Activated CD8-positive, alpha-beta memory T cell treated with anti-CD3 and anti-CD28 coated beads for 36 hours (primary cell): ENCODE data around the gene FKBP6. TPM values are rescaled to one million over a fixed set of nuclear protein-coding genes. Genes with fewer than 3 reads are reported as not detected.
"Not testable (repeated sequence)": the region's sequence is repeated elsewhere in the genome, so short reads cannot be mapped to it uniquely, and the experiment has no call there.

Experiments
- CTCF ChIA-PET: fragments of 350-600 bp; sonication (Branson Sonifier 250); formaldehyde crosslinking; loops from one replicate; lab custom pipeline; 2021; ENCODE audit warnings: antibody characterized with exemption; lab: Charles Lee
- POLR2A ChIA-PET: fragments of 350-600 bp; sonication (Branson Sonifier 250); formaldehyde crosslinking; loops from one replicate; lab custom pipeline; 2021; ENCODE audit warnings: antibody characterized with exemption; lab: Charles Lee
- total RNA-seq, 2 experiments: library from RNA; stranded (reverse); gene quantifications; one replicate each; pipeline ENCODE4 v1.2.3, GENCODE V29; 2021

Gene FKBP6
- total RNA-seq, 2 experiments from 2014 or later = not detected

DNA sequence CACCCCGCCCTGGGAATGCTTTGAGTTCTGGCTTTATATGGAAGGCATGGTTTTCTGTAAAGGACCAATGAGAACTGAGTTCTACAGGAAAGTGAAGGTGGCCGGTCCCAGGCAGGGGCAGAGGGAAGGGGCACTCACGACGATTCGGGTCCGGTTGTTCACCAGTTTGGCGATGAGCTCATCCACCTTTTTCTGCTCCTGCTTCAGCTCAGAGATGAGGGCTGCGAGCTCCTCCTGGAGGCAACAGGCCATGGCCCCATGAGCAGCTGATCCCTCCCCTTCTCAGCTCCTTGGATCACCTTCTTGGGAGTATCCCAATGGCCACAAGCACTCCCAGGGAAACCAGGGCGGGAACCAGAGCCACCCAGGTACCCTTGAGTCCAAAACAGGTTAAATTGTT is 8.0 kb upstream of the FKBP6 start:
- CTCF ChIA-PET, POLR2A ChIA-PET: not testable (repeated sequence)

DNA sequence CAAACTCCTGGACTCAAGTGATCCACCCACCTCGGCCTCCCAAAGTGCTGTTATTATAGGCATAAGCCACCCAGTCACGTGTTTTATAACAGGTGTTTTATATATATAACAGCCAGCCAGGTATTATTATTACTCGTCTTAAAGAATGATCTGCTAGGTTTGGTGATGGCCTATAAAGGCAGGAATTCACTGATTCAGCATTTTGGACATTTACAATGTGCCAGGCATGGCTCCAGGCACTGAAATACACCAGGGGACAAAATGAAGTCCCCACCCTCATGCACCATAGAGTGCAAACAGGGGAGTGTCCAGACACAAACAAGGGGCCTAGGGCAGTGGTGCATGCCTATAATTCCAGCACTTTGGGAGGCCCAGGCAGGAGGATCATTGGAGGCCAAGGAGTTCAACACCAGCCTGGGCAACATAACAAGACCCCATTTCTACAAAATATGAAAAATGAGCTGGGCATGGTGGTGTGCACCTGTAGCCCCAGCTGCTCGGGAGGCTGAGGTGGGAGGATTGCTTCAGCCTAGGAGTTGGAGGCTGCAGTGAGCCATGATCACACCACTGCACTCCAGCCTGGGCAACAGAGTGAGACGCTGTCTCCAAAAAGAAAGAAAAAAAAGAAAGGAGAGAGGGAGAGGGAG is 4.4 kb upstream of the FKBP6 start:
- CTCF ChIA-PET = interaction anchor here (1.0 to 2.0 kb wide), 4 partner anchors 12 to 128 kb away, joined by 3 to 11 read pairs (median 4); no protein-coding TSS in a partner anchor
- POLR2A ChIA-PET = not testable (repeated sequence)

DNA sequence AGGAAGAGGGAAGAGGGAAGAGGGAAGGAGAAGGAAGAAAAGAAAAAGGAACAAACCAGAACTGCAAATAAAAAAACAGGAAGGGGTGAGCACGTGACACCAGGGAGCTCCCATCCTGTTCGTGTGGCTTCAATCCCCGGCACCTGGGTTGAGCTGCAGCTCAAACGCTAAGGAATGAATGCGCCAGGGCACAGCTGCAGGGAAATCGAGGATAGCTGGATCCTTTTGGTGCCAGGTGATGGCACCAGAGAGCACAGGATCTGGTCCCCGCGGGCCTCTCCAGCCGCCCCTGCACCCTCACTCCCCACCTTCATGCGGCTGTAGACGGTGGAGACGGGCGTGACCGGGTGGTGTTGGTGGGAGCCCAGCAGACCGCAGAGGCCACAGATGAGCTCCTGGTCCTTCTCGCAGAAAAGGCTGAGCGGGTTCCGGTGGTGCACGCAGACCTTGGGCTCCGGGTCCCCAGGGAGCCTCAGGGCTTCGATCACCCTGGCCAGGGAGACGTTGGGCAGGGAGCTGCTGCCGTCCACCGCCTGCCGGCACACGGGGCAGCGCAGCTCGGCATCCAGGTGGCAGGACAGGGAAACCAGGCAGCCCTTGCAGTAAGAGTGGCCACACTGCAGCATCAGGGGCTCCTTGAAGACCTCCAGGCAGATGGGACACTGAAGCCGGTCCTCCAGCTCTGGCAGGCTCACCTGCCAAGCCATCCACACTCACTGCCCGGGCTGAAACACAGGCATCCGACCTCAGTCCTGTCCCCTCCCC is 3.7 kb upstream of the FKBP6 start:
- CTCF ChIA-PET = interaction anchor here (1.0 to 2.0 kb wide), 4 partner anchors 13 to 128 kb away, joined by 3 to 11 read pairs (median 4); no protein-coding TSS in a partner anchor
- POLR2A ChIA-PET = not testable (repeated sequence)

DNA sequence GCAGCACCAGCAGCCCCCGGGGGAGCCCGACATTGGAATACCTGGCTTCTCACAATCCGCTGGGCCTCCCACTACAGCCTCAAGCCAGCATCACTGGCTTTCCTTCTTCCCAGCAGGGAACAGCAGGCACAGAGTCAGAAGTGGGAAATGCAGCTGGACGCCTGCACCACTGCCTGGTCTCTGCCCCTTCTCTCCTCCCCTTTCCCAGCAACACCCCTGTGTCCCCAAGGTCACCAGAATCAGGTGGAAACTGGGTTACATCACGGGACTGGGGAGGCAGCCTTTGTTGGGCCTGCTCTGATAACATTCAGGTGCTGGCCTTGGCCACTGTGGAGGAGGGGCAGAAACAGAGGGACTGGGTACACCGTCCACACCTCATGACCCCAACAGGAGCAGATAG is 2.5 kb upstream of the FKBP6 start:
- CTCF ChIA-PET = interaction anchor here (1.4 to 2.0 kb wide), 2 partner anchors 9 to 127 kb away, joined by 3 to 11 read pairs; no protein-coding TSS in a partner anchor
- POLR2A ChIA-PET = not testable (repeated sequence)

DNA sequence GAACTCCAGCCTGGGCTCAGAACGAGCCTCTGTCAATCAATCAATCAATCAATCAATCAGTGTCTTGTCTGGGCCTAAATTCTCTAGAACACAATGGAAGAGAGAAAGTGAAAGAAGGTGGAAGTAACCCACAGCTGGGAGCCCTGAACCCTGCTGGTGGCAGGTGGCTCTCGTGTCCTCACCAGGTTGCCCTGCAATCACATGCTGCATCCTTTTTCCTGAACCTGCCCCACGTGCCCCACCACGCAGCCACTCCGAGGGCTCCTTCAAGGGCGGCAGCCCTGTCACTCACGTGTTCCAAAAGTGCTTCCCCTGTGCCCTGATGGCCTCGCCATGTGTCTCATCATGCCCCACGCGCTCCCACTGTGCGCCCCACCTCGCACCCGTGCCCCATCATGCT is 512 bp upstream of the FKBP6 start:
- POLR2A ChIA-PET = not testable (repeated sequence)
- CTCF ChIA-PET = interaction anchor here (0.7 to 1.2 kb wide), 2 partner anchors 125 to 279 kb away, joined by 3 to 4 read pairs; no protein-coding TSS in a partner anchor

DNA sequence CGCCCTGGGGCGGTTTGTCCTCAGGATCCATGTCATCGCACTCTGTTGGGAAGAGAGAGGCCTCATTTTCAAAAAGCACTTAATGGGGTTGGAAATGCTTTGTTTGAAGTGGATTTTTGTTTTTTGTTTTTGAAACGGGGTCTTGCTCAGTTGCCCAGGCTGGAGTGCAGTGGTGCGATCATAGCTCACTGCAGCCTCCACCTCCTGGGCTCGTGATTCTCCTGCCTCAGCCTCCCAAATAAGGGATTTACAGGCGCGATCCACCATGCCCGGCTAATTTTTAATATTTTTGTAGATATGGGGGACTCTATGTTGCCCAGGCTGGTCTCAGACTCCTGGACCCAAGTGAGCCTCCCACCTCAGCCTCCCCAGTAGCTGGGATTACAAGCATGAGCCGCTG is 735 bp downstream of the FKBP6 start:
- CTCF ChIA-PET = no interaction called here

DNA sequence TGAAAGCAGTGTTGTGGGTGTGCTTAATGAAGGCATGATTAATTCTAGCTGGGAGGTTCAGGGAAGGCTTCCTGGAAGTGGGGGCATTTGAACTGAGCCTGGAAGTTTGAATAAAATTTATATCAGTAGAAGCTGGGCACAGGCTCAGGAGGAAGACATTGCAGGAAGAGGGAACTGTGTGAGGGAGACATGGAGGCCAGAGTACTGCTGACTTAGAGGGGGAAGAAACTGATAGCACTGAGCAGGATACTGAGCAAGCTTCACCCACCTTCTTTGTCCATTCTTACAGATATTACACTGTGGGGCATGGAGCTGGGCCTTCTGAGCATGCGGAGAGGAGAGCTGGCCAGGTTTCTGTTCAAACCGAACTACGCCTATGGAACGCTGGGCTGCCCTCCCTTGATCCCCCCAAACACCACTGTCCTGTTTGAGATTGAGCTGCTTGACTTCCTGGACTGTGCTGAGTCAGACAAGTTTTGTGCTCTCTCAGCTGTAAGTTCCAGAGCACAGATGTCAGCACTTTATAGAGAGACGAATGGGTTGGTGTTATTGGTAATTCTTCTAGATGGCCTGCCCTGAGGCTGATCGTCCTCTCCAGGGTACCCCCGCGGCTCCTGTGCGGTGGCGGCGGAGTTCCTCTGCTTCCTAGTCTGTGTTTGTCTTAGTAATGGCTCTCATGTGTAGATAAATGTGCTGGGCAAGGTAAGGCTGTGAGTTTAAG is 2.1 kb downstream of the FKBP6 start:
- ChIA-PET POLR2A (no interaction called here), CTCF (no interaction called here)

More for the DNA sequence above, 735 bp downstream of the FKBP6 start:
- POLR2A ChIA-PET = no interaction called here

DNA sequence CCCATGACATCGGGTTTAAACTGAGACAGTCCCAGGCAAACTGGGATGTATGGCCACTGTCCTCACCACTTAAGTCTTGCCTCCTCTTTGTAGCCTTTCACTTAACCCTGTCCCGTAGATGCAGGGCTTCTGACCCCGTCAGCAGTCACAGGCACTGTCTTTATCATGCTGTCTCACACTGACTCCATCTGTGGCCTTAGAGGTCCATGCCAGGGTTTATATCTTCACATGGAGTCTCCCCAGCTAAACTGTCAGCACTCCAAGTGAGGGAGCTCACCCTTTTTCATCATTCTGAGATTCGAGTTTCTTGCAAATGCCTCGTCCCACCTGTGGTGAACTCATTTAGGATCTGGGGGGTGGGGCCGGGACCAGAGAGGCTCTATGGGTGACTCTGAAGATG is 2.8 kb downstream of the FKBP6 start:
- ChIA-PET POLR2A (no interaction called here), CTCF (no interaction called here)

DNA sequence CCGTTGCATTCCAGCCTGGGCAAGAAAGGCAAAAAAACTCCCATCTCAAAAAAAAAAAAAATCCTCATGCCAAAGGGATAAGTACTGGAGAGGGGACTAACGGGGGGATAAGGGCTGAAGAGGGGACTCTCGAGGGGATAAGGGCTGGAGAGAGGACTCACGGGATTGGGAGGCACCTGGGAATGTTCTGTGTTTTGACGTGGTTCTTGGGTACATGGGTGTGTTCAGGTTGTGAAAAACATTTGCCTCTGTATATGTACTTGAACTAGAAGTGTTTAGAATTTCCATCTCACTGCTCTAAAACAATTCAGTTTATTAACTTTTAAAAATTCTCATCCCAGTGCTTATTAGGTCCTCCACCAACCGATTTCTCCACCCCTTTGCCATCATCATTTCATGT is 4.5 kb downstream of the FKBP6 start:
- ChIA-PET POLR2A (no interaction called here), CTCF (no interaction called here)

DNA sequence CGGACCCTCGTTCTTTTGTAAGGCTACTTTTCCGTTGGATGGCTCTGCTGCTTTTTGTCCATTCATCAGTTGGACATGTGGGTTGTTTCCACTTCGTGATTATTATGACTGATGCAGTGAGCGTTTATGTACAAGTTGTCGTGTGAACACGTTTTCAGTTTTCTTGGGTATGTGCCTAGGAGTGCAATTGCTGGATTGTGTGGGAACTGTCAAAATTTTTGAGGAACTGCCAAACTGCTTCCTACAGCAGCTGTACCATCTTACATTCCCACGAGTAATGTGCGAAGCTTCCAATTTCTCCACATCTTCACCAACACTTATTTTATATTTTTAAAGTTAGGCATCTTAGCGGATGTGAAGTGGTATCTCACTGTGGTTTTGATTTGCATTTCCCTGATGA is 10.4 kb downstream of the FKBP6 start:
- CTCF ChIA-PET = no interaction called here
- POLR2A ChIA-PET = no interaction called here

DNA sequence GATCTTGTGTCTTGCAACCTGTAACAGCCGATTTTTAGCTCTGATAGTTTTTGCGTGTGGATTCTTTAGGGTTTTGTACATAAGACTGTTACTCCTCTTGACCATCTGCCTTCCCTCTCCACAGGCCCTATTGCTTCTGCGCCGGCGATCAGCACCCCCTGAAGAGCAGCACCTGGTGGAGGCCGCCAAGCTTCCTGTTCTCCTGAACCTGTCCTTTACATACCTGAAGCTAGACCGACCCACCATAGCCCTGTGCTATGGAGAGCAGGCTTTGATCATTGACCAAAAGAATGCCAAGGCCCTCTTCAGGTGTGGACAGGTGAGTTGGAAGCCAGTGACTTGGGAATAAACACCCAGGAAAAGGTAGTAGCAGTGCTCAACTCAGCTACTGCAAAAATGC is 12.6 kb downstream of the FKBP6 start:
- POLR2A ChIA-PET = interaction anchor here (0.6 kb wide), 1 partner anchor 31 kb away, joined by 3 read pairs; no protein-coding TSS in a partner anchor

DNA sequence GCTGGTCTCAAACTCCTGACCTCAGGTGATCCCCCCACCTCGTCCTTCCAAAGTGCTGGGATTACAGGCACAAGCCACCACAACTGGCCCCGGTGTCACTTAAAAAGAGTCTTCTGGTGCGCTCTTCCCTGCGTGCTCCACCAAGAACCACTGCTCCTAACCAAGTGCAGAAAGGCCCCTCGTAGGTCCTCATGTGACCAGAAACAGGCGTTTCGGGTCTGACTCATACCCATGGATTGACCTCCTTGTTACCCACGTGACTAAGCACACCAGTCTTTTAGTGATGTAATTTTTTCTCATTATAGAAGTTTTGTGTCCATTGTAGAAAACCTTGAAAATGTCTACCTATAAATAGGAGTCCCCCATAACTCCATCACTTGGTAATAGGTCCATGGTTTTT is 13.9 kb downstream of the FKBP6 start:
- POLR2A ChIA-PET = no interaction called here
- CTCF ChIA-PET = interaction anchor here (0.6 kb wide), 1 partner anchor 24 kb away, joined by 5 read pairs; no protein-coding TSS in a partner anchor

More for the DNA sequence above, 12.6 kb downstream of the FKBP6 start:
- CTCF ChIA-PET = no interaction called here

DNA sequence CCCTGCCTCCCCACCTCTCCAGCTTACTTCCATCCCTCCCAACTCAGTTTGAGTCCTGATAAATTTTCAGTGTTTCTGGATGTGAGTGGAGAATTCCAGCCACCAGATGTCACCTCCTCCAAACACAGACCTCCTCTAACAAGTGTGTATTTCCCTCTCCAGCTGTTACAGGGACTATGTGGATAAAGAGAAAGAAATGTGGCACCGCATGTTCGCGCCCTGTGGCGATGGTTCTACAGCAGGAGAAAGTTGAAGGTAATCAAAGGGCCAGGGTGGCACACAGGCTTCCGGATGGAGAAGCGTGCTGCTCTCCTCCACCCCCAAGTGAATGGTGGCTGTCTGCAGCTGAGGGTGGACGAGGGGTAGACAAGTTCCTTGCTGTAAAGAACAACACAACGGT is 14.7 kb downstream of the FKBP6 start:
- ChIA-PET CTCF (interaction anchor here (0.6 kb wide), 1 partner anchor 25 kb away, joined by 5 read pairs; no protein-coding TSS in a partner anchor), POLR2A (no interaction called here)

DNA sequence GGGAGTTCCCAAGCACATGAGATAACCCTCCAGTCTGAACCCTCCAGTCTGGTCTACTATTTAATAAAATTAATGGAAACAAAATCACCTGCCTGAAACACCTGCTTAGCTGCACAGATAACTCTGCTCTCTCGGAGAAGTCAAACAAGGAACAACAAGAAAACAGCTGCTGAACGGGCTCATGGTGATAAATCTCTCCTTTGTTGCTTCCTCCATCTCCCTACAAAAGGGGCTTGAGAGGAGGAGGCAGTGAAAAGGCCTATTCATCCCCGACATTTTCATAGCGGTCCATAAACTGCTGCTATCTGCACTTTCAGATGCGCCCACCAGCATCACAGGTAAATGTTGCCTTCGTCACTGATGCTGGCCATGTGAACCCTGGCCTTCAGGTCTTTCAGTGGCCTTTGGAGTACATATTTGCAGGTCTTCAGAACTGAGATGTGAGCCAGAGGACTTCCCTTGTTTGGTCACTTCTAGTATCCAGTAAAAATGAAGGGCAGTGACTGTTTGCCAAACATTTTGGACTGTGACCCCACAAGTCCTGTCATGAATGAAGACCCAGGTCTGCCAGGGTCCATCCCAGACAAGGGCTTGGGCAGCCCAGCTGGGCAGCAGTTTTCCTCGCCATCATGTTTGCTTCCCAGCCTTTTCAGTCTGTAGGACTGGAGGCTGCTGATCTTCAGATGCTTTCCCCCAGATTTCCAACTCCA is 15.9 kb downstream of the FKBP6 start:
- ChIA-PET POLR2A (no interaction called here), CTCF (no interaction called here)

DNA sequence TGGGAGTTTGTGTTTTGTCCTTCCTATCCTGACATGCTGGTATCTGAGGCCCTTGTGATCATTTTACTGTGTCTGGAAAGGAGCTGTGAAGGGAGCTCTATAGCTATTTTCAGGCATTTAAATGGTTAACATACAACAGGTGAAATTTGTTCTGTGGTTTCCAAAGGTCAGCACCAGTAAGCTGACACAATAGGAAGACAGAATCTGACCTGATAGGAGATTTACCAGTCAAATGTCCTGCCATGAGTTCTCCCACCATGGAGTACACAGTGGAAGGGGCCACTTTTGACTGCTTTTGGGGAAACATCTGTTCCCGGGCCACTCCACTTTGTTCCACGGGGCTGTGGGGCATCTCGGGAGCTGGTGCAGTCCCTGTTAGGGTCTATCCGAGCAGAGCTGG is 17.6 kb downstream of the FKBP6 start:
- CTCF ChIA-PET = no interaction called here

DNA sequence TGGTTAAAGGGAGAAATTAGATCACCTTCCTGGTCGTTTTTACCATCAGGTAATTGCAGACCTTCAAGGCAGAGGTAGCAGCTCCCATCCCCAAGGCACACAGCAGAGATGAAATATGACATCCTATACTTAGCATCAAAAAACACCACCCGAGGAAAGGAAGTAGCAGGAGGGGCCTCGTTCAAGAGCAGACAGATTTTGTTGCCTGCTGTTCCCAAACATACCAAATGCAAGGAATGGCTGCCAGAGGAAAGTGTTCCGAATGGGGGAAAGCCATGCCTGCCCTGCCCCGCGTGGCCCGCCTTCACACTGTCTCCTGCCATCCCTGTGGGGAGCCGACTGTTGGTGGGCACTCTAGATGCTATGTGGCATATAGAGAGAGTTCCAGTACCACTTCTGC is 18.0 kb downstream of the FKBP6 start:
- CTCF ChIA-PET = no interaction called here

More for the DNA sequence above, 17.6 kb downstream of the FKBP6 start:
- POLR2A ChIA-PET = no interaction called here

DNA sequence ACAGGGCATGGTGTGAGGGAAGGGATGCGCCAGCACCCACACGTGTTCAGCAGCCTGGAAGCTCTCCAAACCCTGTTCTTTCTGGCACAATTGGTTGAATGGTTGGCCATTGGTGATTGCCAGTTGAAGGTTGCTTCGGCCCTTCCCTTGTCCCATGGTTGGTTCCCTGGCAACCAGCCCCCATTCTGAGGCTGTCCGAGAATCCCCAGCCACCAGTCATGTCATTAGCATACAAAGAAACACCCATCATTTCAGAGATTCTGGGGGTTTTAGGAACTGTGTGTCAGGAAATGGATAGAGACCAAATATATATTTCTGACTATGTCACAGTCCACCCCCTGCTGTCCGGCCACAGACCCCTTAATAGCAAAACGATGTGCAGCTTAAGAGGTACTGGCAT is 21.8 kb downstream of the FKBP6 start:
- CTCF ChIA-PET = no interaction called here
- POLR2A ChIA-PET = no interaction called here

More for the DNA sequence above, 18.0 kb downstream of the FKBP6 start:
- POLR2A ChIA-PET = no interaction called here

DNA sequence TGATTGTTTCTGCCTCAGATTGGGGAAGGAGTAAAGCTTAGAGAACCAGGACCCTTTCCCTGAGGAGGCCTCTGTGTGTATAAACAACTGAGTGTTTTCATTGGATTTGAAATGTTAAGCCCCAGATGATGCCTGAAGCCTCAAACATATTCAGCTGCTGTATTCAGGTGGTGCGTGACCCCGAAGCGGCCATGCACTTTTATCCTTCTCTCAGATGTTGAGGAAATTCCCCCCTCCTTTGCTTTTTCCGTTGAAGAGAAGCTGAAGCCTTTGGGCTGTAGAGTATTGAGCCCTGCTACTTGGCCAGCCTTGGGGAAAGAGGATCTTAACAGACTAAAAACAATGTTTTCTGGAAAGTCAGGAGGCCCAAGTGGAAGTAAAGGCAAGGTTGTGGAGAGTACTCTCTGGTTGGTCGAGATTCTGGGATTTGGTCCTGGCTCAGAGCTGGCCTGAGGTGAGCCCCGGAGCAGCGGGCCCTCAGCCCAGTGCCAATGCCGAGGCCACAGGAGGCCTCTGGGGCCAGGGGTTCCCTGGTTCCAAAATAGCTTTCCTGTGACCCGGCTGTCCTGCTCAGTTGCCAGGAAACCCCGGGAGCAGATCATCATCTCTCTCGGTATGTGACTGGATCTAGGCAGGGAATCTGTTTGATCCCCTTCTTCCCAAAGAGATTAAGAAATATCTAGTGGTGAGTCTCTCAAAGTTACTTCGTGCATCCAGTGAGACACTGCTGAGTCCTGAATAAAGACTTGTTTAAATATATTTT is 22.5 kb downstream of the FKBP6 start:
- POLR2A ChIA-PET = no interaction called here

More for the DNA sequence above, 22.5 kb downstream of the FKBP6 start:
- CTCF ChIA-PET = no interaction called here
